Activated naive CD4-positive, alpha-beta T cell treated with Interleukin-2 at 50 U/mL for 16 hours (primary cell): ENCODE measurements around the gene LRRC36.

Experiments used
- DNase-seq: peaks from one replicate; pipeline ENCODE4 v3.0.0-alpha.2; 2020

Gene LRRC36, protein sequence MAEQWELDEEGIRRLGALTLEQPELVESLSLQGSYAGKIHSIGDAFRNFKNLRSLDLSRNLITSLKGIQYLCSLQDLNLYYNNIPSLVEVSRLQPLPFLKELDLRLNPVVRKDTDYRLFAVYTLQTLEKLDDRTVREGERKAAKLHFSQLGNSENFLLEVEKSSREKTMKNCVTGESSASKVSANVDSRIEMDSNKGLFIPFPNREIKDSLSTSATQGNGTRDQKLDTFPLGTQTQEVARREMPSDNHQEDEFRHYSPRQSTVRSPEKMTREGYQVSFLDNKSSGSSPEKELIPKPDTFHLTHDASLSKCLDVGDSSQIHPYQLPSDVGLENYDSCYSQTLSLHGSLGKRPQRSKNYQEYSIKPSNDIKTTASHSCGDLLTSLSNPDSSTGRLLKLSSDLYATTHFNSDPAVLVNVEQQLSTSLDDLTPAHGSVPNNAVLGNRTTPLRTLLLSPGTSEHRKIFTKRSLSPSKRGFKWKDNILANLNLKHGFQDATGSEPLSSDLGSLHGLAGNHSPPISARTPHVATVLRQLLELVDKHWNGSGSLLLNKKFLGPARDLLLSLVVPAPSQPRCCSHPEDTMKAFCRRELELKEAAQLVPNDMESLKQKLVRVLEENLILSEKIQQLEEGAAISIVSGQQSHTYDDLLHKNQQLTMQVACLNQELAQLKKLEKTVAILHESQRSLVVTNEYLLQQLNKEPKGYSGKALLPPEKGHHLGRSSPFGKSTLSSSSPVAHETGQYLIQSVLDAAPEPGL

DNA sequence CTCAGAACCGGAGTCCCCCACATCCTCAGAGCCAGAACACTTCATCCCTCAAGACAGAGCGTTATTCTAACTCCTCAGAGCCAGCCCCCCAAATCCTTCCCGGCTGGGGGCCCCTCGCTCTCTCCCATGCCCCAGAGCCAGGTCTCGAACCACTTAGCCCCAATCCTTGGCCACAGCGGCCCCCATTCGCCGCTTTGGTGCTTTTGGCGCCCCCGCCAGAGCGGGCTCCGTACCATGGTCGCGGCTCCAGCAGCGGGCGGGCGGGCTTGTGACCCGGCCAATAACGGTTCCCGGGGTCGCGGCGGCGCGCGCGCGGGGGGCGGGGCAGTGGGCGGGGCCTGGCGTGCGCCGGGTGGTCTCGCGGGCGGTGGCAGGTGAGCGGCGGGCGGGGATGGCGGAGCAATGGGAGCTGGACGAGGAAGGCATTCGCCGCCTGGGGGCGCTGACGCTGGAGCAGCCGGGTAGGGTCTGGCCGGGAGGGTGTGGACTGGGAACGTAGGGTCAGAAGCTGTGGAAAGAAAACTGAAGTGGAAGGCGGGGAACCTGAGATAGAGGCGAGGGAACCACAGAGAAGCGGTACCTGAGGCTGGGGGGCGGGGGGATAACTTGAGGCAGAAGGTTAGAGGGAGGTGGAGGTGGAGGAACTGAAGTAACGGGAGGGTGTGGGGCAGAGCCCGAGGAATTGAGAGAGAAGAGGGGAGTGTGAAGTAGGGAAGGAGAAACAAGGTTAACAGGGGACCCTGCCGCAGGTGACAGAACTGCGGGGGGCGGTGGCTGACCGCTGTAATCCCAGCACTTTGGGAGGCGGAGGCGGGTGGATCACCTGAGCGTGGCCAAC is at the start of gene LRRC36, which contains the start of gene KCTD19:
LRRC36 (plus strand) TSS at position 344 of the 838 bp plus-strand sequence; CDS start at position 392, 48 bp downstream.
KCTD19 (minus strand) TSS at position 270 of the 838 bp plus-strand sequence; CDS start at position 236, 34 bp downstream.
- DNase-seq, result peak; percentile 51

DNA sequence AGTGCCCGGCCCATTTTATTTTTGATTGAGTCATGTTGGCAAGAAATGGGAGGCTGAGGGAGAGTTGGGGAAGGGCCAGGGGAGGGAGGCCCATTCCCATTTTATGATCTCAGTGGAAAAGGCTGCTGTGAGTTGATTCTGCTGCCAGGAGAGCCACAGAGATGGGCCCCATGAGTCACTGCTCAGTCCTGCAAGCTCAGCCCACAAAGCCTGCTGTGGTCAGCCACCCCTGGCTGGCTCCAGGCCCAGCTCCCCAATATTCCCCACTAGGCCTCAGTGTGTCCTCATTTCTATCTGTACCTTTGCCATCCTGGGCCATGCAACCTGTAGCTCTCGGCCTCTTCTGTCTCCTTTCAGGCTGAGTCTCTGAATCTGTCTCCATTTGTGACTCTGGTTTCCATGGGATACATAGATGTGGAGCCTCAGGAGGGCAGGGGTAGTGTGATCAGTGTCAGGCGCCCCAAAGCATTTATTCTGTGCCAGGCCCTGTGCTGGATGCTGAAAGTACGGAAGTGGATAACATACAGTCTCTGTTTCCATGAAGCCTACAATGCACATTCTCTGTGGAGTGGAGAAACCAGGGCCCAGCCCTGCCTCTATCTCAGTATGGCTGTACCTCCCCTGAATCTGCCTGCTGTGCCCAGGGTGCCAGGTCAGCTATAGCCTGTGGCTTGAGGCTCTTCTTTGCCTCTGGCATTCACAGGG is 49.2 kb upstream of the LRRC36 start:
- DNase-seq, result no peak

DNA sequence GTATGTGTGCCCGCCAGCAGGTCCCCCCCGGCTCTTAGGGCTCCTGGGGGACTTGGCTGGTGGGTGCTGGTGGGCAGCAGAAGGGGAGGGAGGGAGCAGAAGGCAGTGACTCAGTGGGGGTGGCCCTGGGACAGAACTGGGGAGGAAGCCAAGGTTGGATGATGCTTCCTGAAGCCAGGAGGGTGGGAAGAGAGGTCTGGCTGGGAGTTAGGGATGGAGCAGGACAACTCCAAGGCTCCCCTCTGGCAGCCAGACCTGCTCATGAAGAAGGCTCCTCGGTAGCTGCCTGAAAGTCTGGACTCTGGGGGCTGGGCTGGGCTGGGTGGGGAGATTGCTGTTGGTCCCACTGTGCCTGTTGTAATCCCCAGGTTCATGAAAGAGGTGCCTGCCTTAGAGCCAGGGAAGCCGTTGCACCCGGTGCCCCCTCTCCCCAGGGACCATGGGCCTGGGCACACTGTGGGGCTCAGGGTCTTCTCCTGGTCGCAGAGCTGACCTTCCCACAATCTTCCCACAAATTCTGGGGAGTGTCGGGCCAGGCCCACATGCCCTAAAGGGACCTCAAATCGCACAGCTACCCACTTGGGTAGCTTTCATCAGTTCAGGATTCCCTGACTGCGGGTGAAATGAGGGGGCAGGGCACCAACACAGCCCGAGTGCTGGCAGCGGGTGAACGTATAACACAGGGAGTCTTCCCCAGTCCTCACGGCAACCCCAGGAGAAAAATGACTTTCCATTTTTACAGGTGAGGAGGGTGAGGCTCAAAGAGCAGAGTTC is 48.4 kb upstream of the LRRC36 start:
- DNase-seq, result no peak

DNA sequence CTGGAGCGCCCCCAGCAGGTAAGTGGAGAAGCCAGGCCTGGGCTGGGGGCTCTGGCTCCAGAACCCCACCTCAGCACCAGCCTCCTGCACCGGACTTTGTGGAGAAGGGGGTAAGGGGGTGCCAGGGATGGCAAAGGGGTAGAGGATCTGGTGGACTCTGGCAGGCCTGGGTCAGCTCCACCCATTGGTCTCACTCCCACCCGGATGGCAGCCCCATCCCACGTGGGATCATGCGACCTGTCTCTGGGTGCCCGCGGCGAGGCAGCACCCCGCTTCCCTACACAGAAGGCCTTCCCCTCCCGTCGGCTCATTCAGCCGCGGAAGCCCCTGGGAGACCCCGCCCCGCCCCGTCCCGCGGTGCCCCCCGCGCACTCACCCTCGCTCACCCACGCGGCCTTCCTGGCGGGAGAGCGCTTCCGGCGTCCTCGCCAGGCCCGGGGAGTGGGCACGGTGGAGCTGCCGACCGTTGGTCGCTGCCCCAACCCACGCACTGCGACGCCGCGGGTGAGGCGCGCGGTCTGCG is 47.8 kb upstream of the LRRC36 start:
- peak; percentile 60 for DNase-seq

DNA sequence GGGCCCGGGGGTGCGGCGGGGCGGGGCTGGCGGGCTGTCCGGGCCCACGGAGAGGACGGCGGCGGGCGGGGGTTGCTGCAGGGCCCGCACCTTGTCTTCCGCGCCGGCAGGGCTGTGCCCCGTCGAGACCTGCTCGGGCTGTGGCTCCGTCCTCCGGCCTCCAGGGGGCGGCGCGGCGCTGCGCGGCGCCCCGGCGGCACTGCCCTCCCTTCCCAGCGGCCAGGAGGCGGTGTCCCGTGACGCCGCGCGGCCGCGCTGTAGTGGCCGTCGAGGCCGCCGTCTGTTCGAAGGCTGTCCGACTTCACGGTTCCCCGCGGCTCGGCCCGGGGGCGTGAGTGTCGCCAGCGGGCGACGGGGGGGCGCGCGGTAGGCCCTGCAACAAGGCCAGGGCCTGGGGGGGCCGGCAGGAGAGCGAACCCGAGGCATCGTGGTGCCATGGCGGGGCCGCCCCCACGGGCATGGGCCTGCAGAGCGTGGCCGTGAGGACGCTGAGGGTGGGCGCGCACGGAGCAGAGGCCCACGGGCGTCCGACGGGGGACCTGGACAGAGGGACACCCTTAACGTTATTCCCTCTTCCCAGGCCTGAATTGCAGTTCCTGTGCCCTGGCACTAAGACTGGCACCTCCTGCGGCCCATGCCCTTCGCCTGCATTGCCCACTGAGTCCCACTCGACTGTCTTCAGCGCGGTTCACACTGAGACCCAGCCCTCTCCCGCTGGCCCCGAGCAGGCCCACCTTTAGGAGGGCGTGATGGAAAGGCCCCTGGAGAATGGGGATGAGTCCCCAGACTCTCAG is 47.1 kb upstream of the LRRC36 start, which contains the start of gene PLEKHG4:
PLEKHG4 (plus strand) TSS at position 237 of the 794 bp plus-strand sequence; CDS start at position 750, 513 bp downstream.
- peak; percentile 84 for DNase-seq

DNA sequence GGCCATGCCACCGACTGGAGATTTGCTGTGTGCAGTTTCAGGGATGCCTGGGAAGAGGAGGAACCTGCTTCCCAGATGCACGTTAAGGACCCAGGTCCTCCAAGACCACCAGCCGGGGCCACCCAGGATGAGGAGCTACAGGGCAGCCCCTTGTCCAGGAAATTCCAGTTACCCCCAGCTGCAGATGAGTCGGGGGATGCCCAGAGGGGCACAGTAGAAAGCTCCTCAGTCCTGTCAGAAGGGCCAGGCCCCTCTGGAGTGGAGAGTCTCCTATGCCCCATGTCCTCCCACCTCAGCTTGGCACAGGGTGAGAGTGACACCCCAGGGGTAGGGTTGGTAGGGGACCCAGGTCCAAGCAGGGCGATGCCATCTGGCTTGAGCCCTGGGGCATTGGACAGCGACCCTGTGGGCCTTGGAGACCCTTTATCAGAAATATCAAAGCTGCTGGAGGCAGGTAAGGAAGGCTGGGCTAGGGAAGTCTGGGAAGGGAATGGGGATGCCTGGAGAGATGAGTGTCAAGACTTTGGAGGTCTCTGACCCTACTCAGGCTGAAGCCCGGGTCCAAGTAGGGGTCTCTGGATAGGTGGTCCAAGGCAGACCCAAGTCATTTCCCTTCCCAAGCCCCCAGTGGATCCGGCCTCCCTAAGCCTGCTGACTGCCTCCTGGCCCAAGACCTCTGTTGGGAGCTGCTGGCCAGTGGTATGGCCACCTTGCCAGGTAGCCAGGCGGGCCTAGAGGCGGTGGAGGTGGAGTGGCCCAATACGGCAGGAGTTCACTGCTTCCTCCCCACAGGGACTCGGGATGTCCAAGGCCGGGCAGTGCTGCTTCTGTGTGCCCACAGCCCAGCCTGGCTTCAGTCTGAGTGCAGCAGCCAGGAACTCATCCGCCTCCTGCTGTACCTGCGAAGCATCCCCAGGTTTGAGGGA is 46.3 kb upstream of the LRRC36 start:
- no peak for DNase-seq

DNA sequence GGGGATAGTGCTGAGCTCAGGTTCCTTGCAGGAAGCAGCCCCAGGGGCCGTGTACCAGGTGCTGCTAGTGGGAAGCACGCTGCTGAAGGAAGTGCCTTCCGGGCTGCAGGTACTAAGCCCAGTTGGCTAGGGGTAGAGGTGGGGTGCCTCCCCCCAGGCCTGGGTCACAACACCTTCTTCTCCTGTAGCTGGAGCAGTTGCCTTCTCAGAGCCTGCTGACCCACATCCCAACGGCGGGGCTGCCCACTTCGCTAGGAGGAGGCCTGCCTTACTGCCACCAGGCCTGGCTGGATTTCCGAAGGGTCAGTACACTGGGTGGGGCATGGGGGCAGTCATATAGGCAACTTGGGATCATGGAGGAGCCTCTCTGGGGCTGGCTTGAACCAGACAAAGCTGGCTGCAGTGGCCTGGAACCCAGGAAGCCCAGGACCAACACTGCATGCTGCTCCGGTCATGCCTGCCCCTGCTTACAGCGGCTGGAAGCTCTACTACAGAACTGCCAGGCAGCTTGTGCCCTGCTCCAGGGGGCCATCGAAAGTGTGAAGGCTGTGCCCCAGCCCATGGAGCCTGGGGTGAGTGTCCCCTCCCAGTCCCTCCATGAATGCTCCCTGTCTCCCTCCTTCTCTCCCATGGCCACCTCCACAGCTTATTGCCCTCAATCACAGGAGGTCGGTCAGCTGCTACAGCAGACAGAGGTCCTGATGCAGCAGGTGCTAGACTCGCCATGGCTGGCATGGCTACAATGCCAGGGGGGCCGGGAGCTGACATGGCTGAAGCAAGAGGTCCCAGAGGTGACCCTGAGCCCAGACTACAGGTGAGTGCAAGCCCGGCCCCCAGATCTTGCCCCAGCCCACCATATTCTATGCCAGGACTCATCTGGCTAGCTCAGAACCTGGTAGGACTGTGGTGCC is 44.8 kb upstream of the LRRC36 start:
- DNase-seq, result no peak

DNA sequence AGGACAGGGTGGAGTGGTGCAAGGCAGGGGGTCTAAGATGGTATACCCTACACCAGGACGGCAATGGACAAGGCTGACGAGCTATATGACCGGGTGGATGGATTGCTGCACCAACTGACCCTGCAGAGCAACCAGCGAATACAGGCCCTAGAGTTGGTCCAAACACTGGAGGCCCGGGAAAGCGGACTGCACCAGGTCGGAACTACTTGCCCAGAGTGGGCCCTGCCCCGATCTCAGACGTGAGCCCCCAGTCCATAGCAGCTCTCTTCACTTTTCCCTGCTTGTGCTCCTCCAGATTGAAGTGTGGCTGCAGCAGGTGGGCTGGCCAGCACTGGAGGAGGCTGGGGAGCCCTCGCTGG is 44.2 kb upstream of the LRRC36 start:
- DNase-seq, result no peak

DNA sequence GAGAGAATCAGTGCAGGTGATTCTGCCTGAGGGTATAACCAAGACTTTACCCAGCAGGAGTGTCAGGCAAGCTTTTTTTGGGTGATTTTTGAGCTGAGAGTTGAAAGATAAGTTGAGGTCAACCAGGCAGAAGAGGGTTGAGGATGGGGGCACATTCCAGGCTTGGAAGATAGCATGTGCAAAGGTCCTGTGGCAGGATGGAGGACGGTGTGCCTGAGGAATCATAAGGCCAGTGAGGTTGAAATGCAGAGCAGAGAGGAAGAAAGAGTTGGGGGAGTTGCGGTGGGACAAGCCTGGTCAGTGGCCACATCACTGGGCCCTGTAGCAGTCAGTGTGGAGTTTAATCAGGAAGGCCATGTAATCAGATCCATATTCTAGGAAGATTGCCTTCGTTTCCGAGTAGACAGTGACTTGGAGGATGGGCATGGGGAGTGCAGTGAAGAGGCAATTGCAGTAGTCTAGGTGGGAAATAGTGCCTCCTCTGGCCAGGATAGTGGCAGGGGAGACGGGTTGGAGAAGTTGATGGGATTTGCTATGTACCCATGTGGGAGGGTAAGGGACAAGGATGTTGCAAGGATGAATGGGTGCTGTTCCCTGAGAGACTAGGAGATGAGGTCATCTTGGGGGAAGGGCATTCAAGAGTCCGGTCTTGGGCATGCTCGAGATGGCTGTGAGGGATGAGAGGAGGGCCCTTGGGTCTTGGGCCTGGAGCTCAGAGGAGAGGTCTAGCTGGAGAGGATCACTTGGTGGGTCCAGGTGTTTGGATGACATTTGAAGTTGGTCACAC is 43.4 kb upstream of the LRRC36 start:
- DNase-seq, result no peak

DNA sequence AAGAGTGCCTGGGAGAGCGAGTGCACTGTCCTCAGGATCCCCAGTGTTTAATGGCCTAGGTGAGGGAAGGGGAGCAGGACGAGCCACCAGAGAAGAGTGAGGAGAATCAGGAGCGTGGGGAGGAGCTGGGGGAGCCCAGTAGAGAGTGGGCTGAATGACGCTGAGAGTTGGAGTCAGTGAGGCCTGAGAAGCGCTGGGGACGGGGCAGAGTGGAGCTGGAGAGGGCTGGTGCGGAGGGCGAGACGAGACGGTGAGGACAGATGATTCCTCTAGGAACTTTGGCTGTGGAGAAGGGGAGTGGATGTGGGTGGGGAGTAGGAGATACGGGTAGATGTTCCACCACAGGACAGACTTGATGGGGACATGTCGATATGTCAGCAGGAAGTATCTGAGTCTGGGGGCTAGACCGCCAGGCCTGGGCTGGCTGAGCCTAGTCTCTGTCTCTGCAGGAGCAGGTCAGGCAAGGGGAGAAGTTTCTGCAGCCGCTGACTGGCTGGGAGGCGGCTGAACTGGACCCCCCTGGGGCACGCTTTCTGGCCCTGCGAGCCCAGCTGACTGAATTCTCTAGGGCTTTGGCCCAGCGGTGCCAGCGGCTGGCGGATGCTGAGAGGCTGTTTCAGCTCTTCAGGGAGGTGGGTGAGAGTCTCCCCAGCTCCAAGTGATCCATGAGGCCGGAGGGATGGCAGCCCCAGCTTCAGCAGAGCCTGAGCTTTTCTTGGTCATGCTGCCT is 42.6 kb upstream of the LRRC36 start:
- no peak for DNase-seq

DNA sequence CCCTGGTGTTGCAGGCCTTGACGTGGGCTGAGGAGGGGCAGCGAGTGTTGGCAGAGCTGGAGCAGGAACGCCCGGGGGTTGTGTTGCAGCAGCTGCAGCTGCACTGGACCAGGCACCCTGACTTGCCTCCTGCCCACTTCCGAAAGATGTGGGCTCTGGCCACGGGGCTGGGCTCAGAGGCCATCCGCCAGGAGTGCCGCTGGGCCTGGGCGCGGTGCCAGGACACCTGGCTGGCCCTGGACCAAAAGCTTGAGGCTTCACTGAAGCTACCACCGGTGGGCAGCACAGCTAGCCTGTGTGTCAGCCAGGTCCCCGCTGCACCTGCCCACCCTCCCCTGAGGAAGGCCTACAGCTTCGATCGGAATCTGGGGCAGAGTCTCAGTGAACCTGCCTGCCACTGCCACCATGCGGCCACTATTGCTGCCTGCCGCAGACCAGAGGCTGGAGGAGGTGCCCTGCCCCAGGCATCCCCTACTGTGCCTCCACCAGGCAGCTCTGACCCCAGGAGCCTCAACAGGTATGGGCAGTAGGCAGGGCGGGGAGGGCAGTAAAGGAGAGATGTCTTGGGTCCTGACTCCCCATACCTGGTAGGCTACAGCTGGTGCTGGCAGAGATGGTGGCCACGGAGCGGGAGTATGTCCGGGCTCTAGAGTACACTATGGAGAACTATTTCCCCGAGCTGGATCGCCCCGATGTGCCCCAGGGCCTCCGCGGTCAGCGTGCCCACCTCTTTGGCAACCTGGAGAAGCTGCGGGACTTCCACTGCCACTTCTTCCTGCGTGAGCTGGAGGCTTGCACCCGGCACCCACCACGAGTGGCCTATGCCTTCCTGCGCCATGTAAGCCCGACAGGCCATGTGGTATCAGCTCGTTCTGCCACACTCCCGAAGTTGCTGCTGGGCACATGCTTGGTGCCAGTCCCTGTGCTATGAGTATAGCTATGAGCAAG is 41.6 kb upstream of the LRRC36 start:
- no peak for DNase-seq

DNA sequence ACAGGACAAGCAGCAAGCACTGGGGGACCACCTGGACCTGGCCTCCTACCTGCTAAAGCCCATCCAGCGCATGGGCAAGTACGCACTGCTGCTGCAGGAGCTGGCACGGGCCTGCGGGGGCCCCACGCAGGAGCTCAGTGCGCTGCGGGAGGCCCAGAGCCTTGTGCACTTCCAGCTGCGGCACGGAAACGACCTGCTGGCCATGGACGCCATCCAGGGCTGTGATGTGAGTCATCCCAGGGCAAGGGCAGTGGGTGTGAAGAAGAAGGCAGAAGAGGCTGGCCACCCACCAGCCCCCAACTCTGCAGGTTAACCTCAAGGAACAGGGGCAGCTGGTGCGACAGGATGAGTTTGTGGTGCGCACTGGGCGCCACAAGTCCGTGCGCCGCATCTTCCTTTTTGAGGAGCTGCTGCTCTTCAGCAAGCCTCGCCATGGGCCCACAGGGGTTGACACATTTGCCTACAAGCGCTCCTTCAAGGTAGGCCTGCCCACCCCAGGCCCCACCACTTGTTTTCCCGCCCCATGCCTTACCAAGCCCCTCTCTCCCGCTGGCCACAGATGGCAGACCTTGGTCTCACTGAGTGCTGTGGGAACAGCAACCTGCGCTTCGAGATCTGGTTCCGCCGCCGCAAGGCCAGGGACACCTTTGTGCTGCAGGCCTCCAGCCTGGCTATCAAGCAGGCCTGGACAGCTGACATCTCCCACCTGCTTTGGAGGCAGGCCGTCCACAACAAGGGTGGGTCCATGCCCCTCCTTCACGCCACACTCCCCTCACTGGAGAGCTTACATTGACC is 40.0 kb upstream of the LRRC36 start:
- DNase-seq, result no peak

DNA sequence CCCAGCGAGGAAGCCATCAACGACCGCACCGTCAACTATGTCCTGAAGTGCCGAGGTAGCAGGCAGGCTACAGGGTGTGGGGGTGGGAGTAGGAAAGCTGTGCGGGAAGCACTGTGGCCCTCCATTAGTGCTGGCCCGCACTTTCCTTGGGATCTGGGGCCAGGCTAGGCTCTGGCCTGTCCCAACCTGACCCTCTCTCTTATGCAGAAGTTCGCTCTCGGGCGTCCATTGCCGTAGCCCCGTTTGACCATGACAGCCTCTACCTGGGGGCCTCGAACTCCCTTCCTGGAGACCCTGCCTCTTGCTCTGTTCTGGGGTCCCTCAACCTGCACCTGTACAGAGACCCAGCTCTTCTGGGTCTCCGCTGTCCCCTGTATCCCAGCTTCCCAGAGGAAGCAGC is 38.7 kb upstream of the LRRC36 start:
- DNase-seq, result no peak

DNA sequence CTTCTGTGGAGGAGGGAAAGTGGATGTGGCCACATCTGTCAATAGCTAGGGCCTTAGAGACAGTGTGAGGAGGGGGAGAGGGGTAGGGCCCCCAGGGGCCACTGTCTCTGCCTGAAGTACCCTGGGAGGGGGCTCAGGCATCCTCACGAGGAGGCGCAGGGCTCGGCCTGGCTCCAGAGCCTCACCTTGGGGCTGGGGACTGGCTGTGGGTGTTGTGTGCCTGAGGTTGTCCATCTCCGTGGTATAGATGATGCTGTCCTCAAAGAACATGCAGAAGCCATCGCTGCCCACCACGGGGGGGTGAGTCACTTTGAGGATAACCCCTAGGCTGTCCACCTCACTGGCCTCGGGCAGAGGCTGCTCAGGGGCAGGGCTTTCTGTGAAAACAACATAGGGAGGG is 35.2 kb upstream of the LRRC36 start:
- no peak for DNase-seq
